Osteocyte (in vitro differentiated cells): ENCODE measurements around the gene OASL. TPM values are rescaled to one million over a fixed set of nuclear protein-coding genes. Genes with fewer than 3 reads are reported as not detected.

ENCODE experiments used
- DNase-seq: peaks from one replicate; pipeline ENCODE4 v3.0.0; 2021; ENCODE audit warnings: mixed read lengths; ENCODE audit not compliant: unreplicated experiment; ENCODE audit errors: extremely low spot score
- H3K27ac Mint-ChIP-seq: one replicate; pipeline ENCODE4 v1.8.0; 2021; ENCODE audit warnings: mild to moderate bottlenecking, mixed read lengths; ENCODE audit not compliant: unreplicated experiment
- H3K27me3 Mint-ChIP-seq: one replicate; pipeline ENCODE4 v1.8.0; 2021; ENCODE audit warnings: mixed read lengths; ENCODE audit not compliant: unreplicated experiment
- H3K36me3 Mint-ChIP-seq: one replicate; pipeline ENCODE4 v1.8.0; 2021; ENCODE audit warnings: mixed read lengths; ENCODE audit not compliant: unreplicated experiment
- H3K4me1 Mint-ChIP-seq: one replicate; pipeline ENCODE4 v1.8.0; 2021; ENCODE audit warnings: mixed read lengths; ENCODE audit not compliant: unreplicated experiment
- H3K4me3 Mint-ChIP-seq: one replicate; pipeline ENCODE4 v1.8.0; 2021; ENCODE audit warnings: mild to moderate bottlenecking, moderate library complexity, mixed read lengths; ENCODE audit not compliant: unreplicated experiment
- H3K9me3 Mint-ChIP-seq: one replicate; pipeline ENCODE4 v1.8.0; 2021; ENCODE audit warnings: mixed read lengths; ENCODE audit not compliant: unreplicated experiment
- CTCF ChIP-seq: fragments of 200-600 bp; sonication (generic); IDR thresholded peaks from 2 replicates; pipeline ENCODE4 v1.5.0; 2021; ENCODE audit warnings: antibody characterized with exemption, mild to moderate bottlenecking, moderate library complexity
- total RNA-seq: library from RNA; stranded (reverse); gene quantifications from 2 replicates; pipeline ENCODE4 v1.2.1, GENCODE V29; 2021

The OASL gene
- total RNA-seq, 1 donor from 2014 or later: 0.24 TPM

- H3K4me3 Mint-ChIP-seq: no peak overlapping the region
- H3K27me3 Mint-ChIP-seq: peaks cover 9% of the 10 kb centered on the region
- DNase-seq: no peak
- H3K36me3 Mint-ChIP-seq: no peaks in the 10 kb centered on the region
- peaks cover 17% of the 10 kb centered on the region for H3K4me1 Mint-ChIP-seq
- H3K9me3 Mint-ChIP-seq: no peaks in the 10 kb centered on the region
- no peak for TF ChIP-seq CTCF
- no peak overlapping the region for H3K27ac Mint-ChIP-seq
Observed at GRCh38 chr12:121018860-121019617, 20.0 kb downstream of the OASL start.

GRCh38 chr12:121017966-121018491 lies 21.0 kb downstream of the OASL start:
- no peaks in the 10 kb centered on the region for H3K36me3 Mint-ChIP-seq
- no peak for TF ChIP-seq CTCF
- H3K27ac Mint-ChIP-seq: no peak overlapping the region
- H3K9me3 Mint-ChIP-seq: no peaks in the 10 kb centered on the region
- peaks cover 6% of the 10 kb centered on the region for H3K27me3 Mint-ChIP-seq
- H3K4me1 Mint-ChIP-seq: peaks cover 17% of the 10 kb centered on the region
- H3K4me3 Mint-ChIP-seq: no peak overlapping the region
- no peak for DNase-seq

- DNase-seq: peak; percentile 95
- Mint-ChIP-seq H3K36me3 (no peaks in the 10 kb centered on the region), H3K4me3 (peak within 1 kb of the TSS; percentile 100), H3K27me3 (peaks cover 6% of the 10 kb centered on the region), H3K9me3 (no peaks in the 10 kb centered on the region), H3K4me1 (peaks cover 17% of the 10 kb centered on the region), H3K27ac (peak within 1 kb of the TSS; percentile 96)
- TF ChIP-seq CTCF: no peak
Observed at GRCh38 chr12:121015825-121016766, 22.9 kb downstream of the OASL start, which contains the start of gene C12orf43. TSS of gene C12orf43 (minus strand) at chr12:121016487. CDS start at chr12:121016474, 13 bp downstream.

GRCh38 chr12:121013715-121014114 lies 25.3 kb downstream of the OASL start:
- Mint-ChIP-seq H3K27me3 (no peaks in the 10 kb centered on the region), H3K27ac (no peak overlapping the region), H3K4me3 (no peak overlapping the region), H3K36me3 (no peaks in the 10 kb centered on the region), H3K4me1 (peaks cover 17% of the 10 kb centered on the region), H3K9me3 (no peaks in the 10 kb centered on the region)
- DNase-seq: no peak
- TF ChIP-seq CTCF: no peak

GRCh38 chr12:121011820-121012219 lies 27.2 kb downstream of the OASL start:
- no peak for TF ChIP-seq CTCF
- H3K4me3 Mint-ChIP-seq: no peak overlapping the region
- H3K4me1 Mint-ChIP-seq: peaks cover 17% of the 10 kb centered on the region
- H3K27me3 Mint-ChIP-seq: no peaks in the 10 kb centered on the region
- H3K9me3 Mint-ChIP-seq: no peaks in the 10 kb centered on the region
- no peak overlapping the region for H3K27ac Mint-ChIP-seq
- DNase-seq: no peak
- peaks cover 6% of the 10 kb centered on the region for H3K36me3 Mint-ChIP-seq
